Measurements from ENCODE around the gene GSG1L.
"Not testable (repeated sequence)": the region's sequence is repeated elsewhere in the genome, so short reads cannot be mapped to it uniquely, and the experiment has no call there.

The GSG1L gene

DNA sequence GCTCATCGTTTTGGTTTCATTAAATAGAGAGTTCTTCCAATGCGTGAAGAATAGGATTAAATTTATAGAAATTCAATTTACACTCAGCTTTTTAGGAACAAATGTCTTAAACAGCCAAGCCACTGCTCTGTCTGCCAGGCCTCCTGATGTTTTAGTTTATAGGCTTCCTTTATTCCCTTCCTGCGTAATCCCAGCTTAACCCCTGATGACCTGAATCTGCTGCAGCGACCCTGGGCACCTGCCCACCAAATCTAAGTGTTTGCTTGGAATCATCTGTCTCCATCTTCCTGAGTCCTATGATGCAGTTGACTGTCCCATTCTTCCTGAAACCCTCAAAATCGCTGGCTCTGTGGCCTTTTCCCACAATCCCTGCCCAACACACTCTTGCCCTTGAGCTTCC is 179.9 kb downstream of the GSG1L start:
- DNase-seq, result no peak

DNA sequence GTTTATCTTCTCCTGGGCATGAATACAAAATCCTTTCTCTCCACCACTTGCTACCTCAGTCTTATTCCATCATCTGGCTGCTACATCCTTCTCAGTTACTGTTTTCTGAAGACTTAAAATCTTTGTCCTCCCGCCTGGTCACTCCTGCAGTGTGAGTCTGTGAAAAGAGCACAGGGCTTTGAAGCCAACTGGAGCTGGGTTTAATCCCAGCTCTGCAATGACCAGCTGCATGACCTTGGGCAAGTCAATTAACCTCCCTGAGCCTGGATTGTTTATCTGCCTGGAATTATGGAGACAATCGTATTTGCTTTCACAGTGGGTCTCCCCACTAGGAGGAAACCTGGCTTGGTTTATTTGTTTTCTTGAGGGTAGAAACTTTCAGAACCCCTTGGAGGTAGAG is 183.2 kb downstream of the GSG1L start:
- DNase-seq, result no peak

GRCh38 chr16:27879601-27880247 is 183.8 kb downstream of the GSG1L start:
- DNase-seq, result no peak

DNA sequence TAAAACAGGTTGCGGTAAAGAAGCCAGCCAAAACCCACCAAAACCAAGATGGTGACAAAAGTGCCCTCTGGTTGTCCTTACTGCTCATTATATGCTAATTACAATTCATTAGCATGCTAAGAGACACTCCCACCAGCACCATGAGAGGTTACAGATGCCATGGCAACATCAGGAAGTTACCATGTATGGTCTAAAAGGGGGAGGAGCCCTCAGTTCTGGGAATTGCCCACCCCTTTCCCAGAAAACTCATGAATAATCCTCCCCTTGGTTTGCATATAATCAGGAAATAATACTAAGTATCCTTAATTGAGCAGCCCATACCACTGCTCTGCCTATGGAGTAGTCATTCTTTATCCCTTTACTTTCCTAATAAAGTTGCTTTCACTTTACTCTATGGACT is 190.9 kb downstream of the GSG1L start:
- DNase-seq, result not testable (repeated sequence)

- DNase-seq, result no peak
Measured at GRCh38 chr16:27870116-27870798, 193.3 kb downstream of the GSG1L start.

DNA sequence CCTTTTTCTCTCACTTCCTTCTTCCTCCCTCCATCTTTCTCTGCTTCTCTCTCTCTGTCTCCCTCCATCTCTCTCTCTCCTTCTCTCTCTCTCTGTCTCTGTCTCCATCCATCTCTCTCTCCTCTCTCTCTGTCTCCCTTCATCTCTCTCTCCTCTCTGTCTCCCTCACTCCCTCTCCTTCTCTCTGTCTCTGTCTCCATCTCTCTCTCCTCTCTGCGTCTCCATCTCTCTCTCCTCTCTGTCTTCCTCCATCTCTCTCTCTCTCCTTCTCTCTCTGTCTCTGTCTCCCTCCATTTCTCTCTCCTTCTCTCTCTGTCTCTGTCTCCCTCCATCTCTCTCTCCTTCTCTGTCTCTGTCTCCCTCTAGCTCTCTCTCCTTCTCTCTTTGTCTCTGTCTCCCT is 194.1 kb downstream of the GSG1L start:
- no peak for DNase-seq

DNA sequence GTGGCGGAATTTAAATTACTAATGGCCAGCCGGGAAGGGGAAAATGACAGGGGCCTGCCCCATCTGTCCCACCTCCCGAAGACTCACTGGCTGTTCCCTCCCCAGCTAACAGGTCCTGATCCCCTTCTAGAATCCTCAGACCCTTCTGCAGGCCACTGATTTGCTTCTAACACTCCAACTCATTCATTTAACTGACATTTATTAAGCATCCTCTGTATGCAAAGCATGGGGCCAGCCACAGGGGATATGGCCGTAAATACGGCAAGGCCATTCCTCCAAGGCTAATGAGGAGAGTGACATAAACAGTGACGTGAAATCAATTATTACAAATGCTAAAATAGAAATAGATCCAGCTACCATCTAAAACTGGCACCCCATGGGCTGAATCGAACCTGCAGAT is 195.3 kb downstream of the GSG1L start:
- no peak for DNase-seq

- DNase-seq, result peak; percentile 62
Measured at GRCh38 chr16:27867122-27868110, 196.1 kb downstream of the GSG1L start.

DNA sequence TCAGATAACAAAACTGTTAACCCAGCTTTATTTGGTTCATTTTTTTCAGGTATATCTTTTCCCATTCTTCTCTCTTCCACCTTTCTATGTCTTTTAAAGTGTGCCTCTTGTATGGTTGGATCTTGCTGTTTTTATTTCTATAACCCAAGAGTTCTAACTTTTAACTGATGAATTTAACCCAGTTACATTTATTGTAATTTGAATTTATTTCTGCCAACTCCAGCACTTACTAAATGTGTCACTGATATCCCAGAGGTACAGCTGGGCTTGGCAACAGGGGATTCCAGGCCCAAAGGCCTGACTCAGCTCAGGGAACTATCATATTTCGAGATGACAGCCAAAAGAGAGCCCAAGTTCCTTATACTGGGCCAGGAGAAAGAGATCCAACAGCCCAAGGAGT is 200.1 kb downstream of the GSG1L start:
- DNase-seq, result no peak

DNA sequence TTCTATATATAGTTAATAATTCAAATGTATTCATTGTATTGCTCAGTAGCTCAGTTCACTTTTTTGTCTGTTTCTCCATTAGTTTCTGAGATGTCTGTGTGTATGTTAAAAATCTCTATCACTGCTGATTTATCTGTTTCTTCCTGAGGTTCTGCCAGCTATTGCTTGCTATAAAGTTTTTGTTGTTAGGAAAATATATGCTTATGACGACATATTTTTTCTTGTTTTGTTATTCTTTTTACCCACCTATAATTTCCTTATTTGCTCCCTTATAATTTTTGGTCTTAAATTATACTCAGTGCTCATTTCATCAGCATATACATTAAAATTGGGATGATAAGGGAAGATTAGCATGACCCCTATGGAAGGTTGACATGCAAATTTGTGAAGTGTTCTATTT is 200.6 kb downstream of the GSG1L start:
- no peak for DNase-seq

DNA sequence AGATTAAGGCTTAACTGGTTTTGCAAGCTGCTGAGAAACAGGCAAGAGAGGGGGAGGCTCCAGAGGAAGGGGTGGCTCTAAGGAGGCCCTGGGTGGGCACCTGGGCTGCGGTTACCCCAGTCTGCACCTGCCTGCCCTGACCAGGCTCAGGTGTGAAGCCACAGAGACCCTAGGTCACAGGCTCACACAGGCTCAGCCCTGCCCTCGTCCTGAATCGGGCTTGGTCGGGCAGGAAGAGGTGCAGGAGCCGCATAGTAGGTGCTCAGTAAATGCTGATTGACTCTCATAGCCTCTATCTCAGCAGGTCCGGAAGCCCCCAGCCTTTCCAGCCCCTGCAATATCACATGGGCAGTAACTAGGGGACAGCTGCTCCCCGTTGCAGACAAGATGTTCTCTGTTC is 203.4 kb downstream of the GSG1L start:
- no peak for DNase-seq

- no peak for DNase-seq
Measured at GRCh38 chr16:27859020-27859419, 204.5 kb downstream of the GSG1L start.

DNA sequence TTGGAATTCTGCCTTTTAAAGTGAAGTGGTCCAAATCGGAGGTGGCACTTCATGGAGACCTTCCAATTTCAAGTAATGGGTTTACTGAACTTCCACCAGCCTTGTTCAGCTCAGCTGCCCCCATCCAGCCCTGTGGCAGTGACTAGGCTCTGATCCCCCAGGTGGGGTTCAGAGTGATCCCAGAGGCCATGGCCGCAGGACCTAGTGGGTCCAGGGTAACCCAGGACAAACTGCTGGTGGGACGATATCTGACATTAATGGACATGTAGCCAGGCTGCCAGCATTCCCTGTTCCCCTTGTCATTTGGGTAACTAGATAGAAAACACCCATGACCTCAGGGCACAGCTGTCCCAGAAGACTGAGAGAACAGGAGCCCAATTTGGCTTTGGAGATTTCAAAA is 209.9 kb downstream of the GSG1L start:
- no peak for DNase-seq

- DNase-seq, result no peak
Measured at GRCh38 chr16:27853101-27853500, 210.4 kb downstream of the GSG1L start.

DNA sequence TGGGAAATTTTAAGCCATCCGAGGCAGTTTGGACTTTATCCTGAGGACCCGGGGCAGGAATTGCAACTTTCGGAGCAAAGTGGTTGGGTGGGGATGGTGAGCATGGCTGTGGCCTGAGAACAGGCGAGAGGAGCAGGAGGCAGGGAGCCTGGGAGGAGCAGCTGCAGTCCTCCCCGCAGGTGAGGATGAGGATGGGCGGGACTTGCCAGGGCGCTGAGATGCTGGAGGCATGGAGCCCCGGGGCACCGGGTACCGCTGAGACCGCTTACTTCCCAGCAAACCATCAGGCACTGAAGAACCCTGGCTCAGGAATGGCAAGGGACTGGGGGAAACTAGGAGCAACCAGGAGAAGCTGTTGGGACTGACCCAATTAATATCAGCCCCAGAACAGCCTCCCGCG is 210.8 kb downstream of the GSG1L start:
- DNase-seq, result no peak

DNA sequence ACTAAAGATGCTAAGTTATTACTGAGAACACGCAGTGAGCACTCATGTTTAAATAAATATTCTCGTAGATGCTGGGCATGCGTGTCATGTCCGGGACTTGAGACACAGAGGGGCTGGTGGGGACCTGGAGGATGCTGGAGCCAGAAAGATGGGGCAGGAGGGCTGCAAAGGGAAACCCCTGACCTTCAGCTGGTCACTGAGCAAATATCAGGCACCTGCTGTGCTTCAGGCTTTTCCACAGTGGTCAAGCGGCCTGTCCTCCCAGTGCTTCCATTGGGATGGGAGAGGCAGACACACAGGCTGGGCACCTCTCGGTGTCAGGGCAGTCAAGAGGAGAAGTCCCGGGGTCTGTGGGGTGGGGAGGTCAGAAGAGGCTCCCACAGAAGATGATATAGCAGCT is 211.4 kb downstream of the GSG1L start:
- no peak for DNase-seq

GRCh38 chr16:27851586-27851985 is 211.9 kb downstream of the GSG1L start:
- no peak for DNase-seq

GRCh38 chr16:27849621-27850020 is 213.9 kb downstream of the GSG1L start:
- no peak for DNase-seq

DNA sequence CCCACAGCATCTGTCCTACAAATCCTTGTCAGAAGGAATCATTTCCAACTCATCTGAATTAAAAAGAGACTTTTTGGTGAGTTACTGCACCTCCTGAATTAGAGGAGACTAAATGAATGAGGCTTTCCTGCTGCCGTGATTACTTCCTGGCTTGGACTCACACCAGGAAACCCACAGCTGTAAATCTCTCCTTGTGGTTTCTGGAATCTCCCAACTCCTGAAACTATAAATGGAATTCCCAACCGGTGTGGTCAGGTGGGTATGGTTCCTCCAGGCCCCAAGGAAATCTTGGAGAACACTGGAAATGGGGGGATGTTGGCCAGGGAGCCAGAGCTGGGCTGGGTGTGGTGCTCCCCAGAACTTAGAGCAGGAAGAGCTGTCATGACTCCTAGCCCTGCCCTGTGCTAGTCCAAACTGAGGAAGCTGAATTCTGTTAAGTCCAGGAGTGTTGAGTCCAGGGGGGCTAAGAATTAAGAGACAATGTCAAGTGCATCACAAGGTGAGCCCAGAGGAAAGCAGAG is 216.4 kb downstream of the GSG1L start:
- DNase-seq, result no peak

- no peak for DNase-seq
Measured at GRCh38 chr16:27844826-27845225, 218.7 kb downstream of the GSG1L start.

DNA sequence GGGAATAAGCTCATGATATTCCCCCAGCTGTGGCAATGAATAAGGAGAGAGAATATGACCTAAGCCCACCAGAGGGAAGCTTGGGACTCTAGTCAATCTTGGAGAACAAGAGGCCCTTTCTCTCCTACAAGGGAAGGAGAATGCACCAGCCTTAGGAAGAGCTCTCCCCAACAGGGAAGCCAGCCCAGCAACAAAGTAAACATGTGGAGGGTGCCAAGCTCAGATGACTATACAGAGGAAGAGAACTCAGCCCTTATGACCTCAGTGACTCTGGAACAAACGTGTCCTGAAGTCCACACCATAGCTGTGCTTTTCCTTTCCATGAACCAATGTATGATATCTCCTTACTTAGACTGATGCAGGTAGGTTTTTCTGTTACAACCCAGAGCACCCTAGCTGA is 219.7 kb downstream of the GSG1L start:
- DNase-seq, result no peak

- no peak for DNase-seq
Measured at GRCh38 chr16:27841911-27842310, 221.6 kb downstream of the GSG1L start.

DNA sequence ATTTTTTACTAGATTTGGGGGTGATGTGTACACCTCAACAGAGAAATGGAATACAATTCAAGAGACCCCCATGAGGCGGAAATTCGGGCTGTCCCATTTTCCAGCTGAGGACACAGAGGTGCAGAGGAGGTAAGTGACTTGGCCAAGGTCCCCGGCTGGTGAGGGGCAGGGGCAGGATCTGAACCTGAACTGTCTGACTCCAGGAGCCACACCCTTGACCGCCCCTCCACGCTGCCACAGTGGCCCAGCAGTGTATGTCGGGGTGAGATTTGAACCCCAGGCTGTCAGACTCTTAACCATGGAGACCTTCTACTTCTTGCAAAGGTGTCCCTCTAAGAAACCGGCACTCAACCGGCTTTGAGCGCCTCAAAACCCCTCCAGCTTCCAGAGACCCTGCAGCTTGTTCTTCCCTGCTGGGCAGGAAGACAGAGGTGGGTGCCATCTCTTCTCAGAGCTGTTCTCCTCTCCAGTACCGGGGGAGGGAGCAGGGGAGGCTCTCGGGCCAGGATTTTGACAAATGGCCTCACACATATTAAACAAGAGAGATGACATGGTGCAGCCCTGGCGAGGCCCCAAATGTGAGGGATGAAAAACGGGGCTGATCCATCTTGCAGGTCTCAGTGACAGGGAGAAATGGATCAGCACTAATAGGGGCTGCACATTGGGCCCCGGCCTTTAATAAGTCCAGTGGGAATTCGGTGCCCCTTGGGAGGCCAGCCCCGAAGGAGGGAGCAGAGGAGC is 222.3 kb downstream of the GSG1L start:
- DNase-seq, result no peak
